GM12878 (cell line): Measurements from ENCODE around the gene TRAF3IP1.

Source experiments
- CEBPB ChIP-seq, 2 experiments: fragments of 150-350 bp in 1 of 2; IDR thresholded peaks; 2 replicates each; pipeline ENCODE4 v1.6.1; 2012 to 2014; ENCODE audit warnings: low read depth in 2 of 2, low read length in 2 of 2, borderline replicate concordance in 1 of 2, inconsistent platforms in 1 of 2
- CHD1 ChIP-seq: IDR thresholded peaks from 2 replicates; pipeline ENCODE4 v1.6.1; 2012; ENCODE audit warnings: low read depth, low read length, improper control_type of control experiment
- NFIC ChIP-seq: IDR thresholded peaks from 2 replicates; pipeline ENCODE4 v1.6.1; 2012; ENCODE audit warnings: low read depth, mild to moderate bottlenecking, inconsistent platforms, low read length, moderate library complexity
- POLR2AphosphoS5 ChIP-seq: IDR thresholded peaks from 2 replicates; pipeline ENCODE4 v1.6.1; 2011; ENCODE audit warnings: mild to moderate bottlenecking, low read length, inconsistent platforms
- RCOR1 ChIP-seq: conservative IDR thresholded peaks from 2 replicates; pipeline ENCODE4 v1.6.1; 2012; ENCODE audit warnings: low read depth, low read length, improper control_type of control experiment
- SMC3 ChIP-seq: IDR thresholded peaks from 2 replicates; pipeline ENCODE4 v1.6.1; 2011; ENCODE audit warnings: low read length, improper control_type of control experiment, borderline replicate concordance
- SPI1 ChIP-seq: IDR thresholded peaks from 2 replicates; pipeline ENCODE4 v1.6.1; 2011; ENCODE audit warnings: low read depth, mild to moderate bottlenecking, low read length, moderate library complexity, borderline replicate concordance; ENCODE audit not compliant: insufficient read depth
- TARDBP ChIP-seq: IDR thresholded peaks from 2 replicates; pipeline ENCODE4 v1.6.1; 2016; ENCODE audit warnings: borderline replicate concordance
- TF ChIP-seq, protein P1 (sequence below): fragments of 150-350 bp; IDR thresholded peaks from 2 replicates; pipeline ENCODE4 v1.6.1; 2016; ENCODE audit warnings: low read depth, low read length

GRCh38 chr2:238359403-238359802 is 39.1 kb downstream of the TRAF3IP1 start:
- no peak for TF ChIP-seq SPI1
- TF ChIP-seq SMC3: no peak
- no peak for TF ChIP-seq RCOR1
- TF ChIP-seq TARDBP: no peak
- TF ChIP-seq, protein P1, sequence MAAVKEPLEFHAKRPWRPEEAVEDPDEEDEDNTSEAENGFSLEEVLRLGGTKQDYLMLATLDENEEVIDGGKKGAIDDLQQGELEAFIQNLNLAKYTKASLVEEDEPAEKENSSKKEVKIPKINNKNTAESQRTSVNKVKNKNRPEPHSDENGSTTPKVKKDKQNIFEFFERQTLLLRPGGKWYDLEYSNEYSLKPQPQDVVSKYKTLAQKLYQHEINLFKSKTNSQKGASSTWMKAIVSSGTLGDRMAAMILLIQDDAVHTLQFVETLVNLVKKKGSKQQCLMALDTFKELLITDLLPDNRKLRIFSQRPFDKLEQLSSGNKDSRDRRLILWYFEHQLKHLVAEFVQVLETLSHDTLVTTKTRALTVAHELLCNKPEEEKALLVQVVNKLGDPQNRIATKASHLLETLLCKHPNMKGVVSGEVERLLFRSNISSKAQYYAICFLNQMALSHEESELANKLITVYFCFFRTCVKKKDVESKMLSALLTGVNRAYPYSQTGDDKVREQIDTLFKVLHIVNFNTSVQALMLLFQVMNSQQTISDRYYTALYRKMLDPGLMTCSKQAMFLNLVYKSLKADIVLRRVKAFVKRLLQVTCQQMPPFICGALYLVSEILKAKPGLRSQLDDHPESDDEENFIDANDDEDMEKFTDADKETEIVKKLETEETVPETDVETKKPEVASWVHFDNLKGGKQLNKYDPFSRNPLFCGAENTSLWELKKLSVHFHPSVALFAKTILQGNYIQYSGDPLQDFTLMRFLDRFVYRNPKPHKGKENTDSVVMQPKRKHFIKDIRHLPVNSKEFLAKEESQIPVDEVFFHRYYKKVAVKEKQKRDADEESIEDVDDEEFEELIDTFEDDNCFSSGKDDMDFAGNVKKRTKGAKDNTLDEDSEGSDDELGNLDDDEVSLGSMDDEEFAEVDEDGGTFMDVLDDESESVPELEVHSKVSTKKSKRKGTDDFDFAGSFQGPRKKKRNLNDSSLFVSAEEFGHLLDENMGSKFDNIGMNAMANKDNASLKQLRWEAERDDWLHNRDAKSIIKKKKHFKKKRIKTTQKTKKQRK: no peak
- no peak for TF ChIP-seq NFIC
- TF ChIP-seq POLR2AphosphoS5: no peak
- no peak for TF ChIP-seq CHD1
- no peak for TF ChIP-seq CEBPB (IDR thresholded peaks at IDR 0.05; ENCODE audit: borderline replicate concordance in 1 of 2, low read depth in 2 of 2, low read length in 2 of 2)
